CD14-positive monocyte (primary cell): ENCODE data around the gene RNF19B. TPM values are rescaled to one million over a fixed set of nuclear protein-coding genes. Genes with fewer than 3 reads are reported as not detected.
A peak's percentile ranks its signal among the peaks of the same experiment; 100 is the strongest.

Experiments used
- DNase-seq, 3 donors: peaks; one replicate each; pipeline ENCODE4 v3.0.0-alpha.2; 2011 to 2022
- H2AFZ ChIP-seq: 2 replicates; pipeline ENCODE4 v1.6.0; 2012; ENCODE audit warnings: mild to moderate bottlenecking, low read depth, low read length, inconsistent platforms; ENCODE audit not compliant: insufficient read depth, poor library complexity, severe bottlenecking
- H3K27ac ChIP-seq, 2 donors: 1 replicate in 1 of 2; 2 replicates in 1 of 2; pipeline ENCODE4 v1.5.1; 2012 to 2013; ENCODE audit warnings: low read length in 2 of 2, control low read depth in 1 of 2, inconsistent platforms in 1 of 2, low read depth in 1 of 2, mild to moderate bottlenecking in 1 of 2
- H3K27me3 ChIP-seq, 2 donors: one replicate each; pipeline versions ENCODE4 v1.6.0 to v1.6.1; 2011 to 2013; ENCODE audit warnings: low read length in 2 of 2; ENCODE audit not compliant: control insufficient read depth in 2 of 2, insufficient read depth in 2 of 2
- H3K36me3 ChIP-seq, 2 donors: replicated peaks in 1 of 2; 1 replicate in 1 of 2; 2 replicates in 1 of 2; pipeline versions ENCODE4 v1.5.1 to v1.6.1; 2012 to 2013; ENCODE audit warnings: low read length in 2 of 2, control low read depth in 1 of 2, inconsistent platforms in 1 of 2, mild to moderate bottlenecking in 1 of 2; ENCODE audit not compliant: insufficient read depth in 2 of 2, control insufficient read depth in 1 of 2
- H3K4me1 ChIP-seq, 2 donors: 1 replicate in 1 of 2; 2 replicates in 1 of 2; pipeline versions ENCODE4 v1.5.1 to v1.6.1; 2012 to 2013; ENCODE audit warnings: low read length in 2 of 2, control low read depth in 1 of 2, inconsistent platforms in 1 of 2, mild to moderate bottlenecking in 1 of 2, moderate library complexity in 1 of 2; ENCODE audit not compliant: insufficient read depth in 2 of 2, control insufficient read depth in 1 of 2
- H3K4me2 ChIP-seq: replicated peaks from 2 replicates; pipeline ENCODE3; 2012; ENCODE audit warnings: low read length, moderate library complexity, mild to moderate bottlenecking; ENCODE audit not compliant: poor library complexity, severe bottlenecking; ENCODE audit errors: extremely low read depth
- H3K4me3 ChIP-seq, 3 experiments: fragments of 200-600 bp in 1 of 3; sonication (generic) in 1 of 3; replicated peaks in 1 of 3; 1 replicate in 2 of 3; 2 replicates in 1 of 3; pipeline ENCODE4 v1.5.1; 2011 to 2013; ENCODE audit warnings: low read length in 3 of 3, mild to moderate bottlenecking in 3 of 3, control low read depth in 2 of 3, low read depth in 2 of 3, inconsistent platforms in 1 of 3, moderate library complexity in 1 of 3
- H3K79me2 ChIP-seq: 2 replicates; pipeline ENCODE4 v1.6.0; 2012; ENCODE audit warnings: mild to moderate bottlenecking, control low read depth, inconsistent platforms, low read length, moderate library complexity; ENCODE audit not compliant: insufficient read depth
- H3K9ac ChIP-seq: 2 replicates; pipeline ENCODE4 v1.6.0; 2017; ENCODE audit warnings: low read length, mild to moderate bottlenecking; ENCODE audit not compliant: insufficient read depth, poor library complexity, severe bottlenecking
- H3K9me3 ChIP-seq, 2 donors: replicated peaks in 1 of 2; 1 replicate in 1 of 2; 2 replicates in 1 of 2; pipeline versions ENCODE4 v1.5.1 to v1.6.1; 2012 to 2013; ENCODE audit warnings: low read length in 2 of 2, control low read depth in 1 of 2; ENCODE audit not compliant: control insufficient read depth in 1 of 2, insufficient read depth in 1 of 2
- H4K20me1 ChIP-seq: 2 replicates; pipeline ENCODE4 v1.6.0; 2012; ENCODE audit warnings: mild to moderate bottlenecking, low read length, control low read depth, moderate library complexity; ENCODE audit not compliant: insufficient read depth
- H3K27ac Mint-ChIP-seq, 7 donors: one replicate each; pipeline ENCODE4 v1.8.0; 2020; ENCODE audit warnings: mild to moderate bottlenecking in 7 of 7, mixed read lengths in 7 of 7, moderate library complexity in 6 of 7, inconsistent platforms in 2 of 7
- H3K27me3 Mint-ChIP-seq, 3 donors: one replicate each; pipeline ENCODE4 v1.8.0; 2021 to 2022; ENCODE audit warnings: low read depth in 3 of 3, mild to moderate bottlenecking in 3 of 3, mixed read lengths in 3 of 3, moderate library complexity in 3 of 3, inconsistent platforms in 1 of 3
- H3K36me3 Mint-ChIP-seq, 2 donors: one replicate each; pipeline ENCODE4 v1.8.0; 2020; ENCODE audit warnings: mixed read lengths in 2 of 2, inconsistent platforms in 1 of 2, mild to moderate bottlenecking in 1 of 2
- H3K4me1 Mint-ChIP-seq: one replicate; pipeline ENCODE4 v1.8.0; 2020; ENCODE audit warnings: mild to moderate bottlenecking, mixed read lengths
- H3K4me3 Mint-ChIP-seq, 2 donors: one replicate each; pipeline ENCODE4 v1.8.0; 2020; ENCODE audit warnings: mild to moderate bottlenecking in 2 of 2, mixed read lengths in 2 of 2, moderate library complexity in 1 of 2
- H3K9me3 Mint-ChIP-seq, 7 donors: one replicate each; pipeline ENCODE4 v1.8.0; 2020 to 2022; ENCODE audit warnings: mixed read lengths in 7 of 7, mild to moderate bottlenecking in 6 of 7, moderate library complexity in 6 of 7, inconsistent platforms in 2 of 7
- WGBS: methylation state at CpG from one replicate; pipeline ENCODE4 v1.1.5; 2013; ENCODE audit warnings: missing lambda C conversion rate; ENCODE audit not compliant: insufficient coverage; 5-methylcytosine and 5-hydroxymethylcytosine counted together
- intact Hi-C, 2 donors: fragments of 100-400 bp; cut with micrococcal nuclease; formaldehyde crosslinking; loops; one replicate each; pipeline versions ENCODE4 v1.15.0 to v1.15.1; 2023
- polyA plus RNA-seq, 3 donors: library from polyadenylated mRNA; depleted of rRNA in 1 of 3; unstranded in 2 of 3; stranded (reverse) in 1 of 3; fragments of 300-500 nt in 2 of 3; fragments of >200 nt in 1 of 3; fragmentation: Illumina TruSeq in 2 of 3; gene quantifications; 1 replicate in 2 of 3; 2 replicates in 1 of 3; pipeline ENCODE4 v1.2.3, GENCODE V29; 2012 to 2021
- TF ChIP-seq, protein P1 (sequence below): fragments of 200-600 bp; IDR thresholded peaks from one replicate; pipeline ENCODE4 v1.8.0; 2022; ENCODE audit warnings: antibody characterized with exemption, mild to moderate bottlenecking

Gene RNF19B
- polyA plus RNA-seq, 3 donors, result 4.1 to 106 (median 5.8) TPM

DNA sequence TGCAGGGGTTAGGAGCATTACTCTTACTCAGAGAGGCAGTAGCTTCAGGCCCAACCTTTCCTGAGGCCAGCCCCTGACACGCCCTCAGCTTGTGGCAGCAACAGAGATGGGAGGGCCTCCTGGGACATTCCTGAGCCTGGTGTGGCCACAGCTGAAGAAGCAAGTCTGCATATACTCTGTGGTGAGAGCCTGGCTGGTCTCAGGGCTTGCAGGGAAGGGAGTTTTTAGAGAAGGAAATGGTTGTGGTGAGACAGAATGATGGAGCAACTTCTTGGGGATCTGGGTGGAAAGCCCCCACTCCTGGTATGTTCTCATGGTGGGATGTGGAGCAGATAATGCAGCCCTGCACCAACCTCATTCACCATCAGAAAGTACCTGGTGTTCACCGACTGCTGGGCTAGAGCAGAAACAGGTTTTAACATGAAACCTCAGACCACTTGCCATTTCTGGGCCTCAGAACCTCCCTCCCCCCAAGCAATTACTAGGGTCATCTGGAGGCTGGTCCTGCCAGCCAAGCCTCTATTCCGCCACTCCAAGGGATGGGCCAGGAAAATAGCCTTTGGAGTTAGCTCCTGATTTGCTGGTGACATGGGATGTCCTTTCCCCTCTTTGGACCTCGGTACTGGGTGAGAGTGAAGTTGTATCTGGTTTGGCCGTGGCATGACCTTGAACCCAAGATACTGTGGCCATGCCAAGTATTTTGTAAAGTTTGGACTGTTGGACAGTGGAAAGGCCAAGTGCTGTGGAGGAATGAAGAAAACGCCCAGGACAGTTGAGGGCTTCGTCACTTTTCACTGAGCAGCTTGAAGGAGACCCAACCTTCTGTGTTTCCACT, 28.1 kb upstream of the RNF19B start:
- Histone ChIP-seq H3K4me2 (peak overlapping the region; percentile 50), H2AFZ (no peak overlapping the region), H3K9ac (peak overlapping the region; percentile 93), H3K4me3 (peak overlapping the region in 1 of 3 experiments; percentile 48), H4K20me1 (no peaks in the 10 kb centered on the region), H3K27ac (peak overlapping the region; percentile 97 to 100), H3K4me1 (peaks cover 97 to 100% of the 10 kb centered on the region in 2 donors), H3K9me3 (no peaks in the 10 kb centered on the region), H3K36me3 (no peaks in the 10 kb centered on the region), H3K79me2 (peaks cover 3% of the 10 kb centered on the region), H3K27me3 (no peaks in the 10 kb centered on the region)
- peaks cover 95% of the 10 kb centered on the region for H3K4me1 Mint-ChIP-seq
- H3K27me3 Mint-ChIP-seq, result peaks cover 0 to 9% (median 2%) of the 10 kb centered on the region in 3 donors
- intact Hi-C loops, result loop anchor here (2.0 to 5.0 kb wide), 2 partner anchors 30 to 40 kb away; no protein-coding TSS in a partner anchor
- WGBS, result 24% methylated on average over 4 of the region's 7 CpGs
- peaks cover 0 to 2% (median 0%) of the 10 kb centered on the region in 7 donors for H3K9me3 Mint-ChIP-seq
- H3K4me3 Mint-ChIP-seq, result peak overlapping the region; percentile 53 to 77
- peak; percentile 96 to 99 (median 97) for DNase-seq
- TF ChIP-seq, protein P1, sequence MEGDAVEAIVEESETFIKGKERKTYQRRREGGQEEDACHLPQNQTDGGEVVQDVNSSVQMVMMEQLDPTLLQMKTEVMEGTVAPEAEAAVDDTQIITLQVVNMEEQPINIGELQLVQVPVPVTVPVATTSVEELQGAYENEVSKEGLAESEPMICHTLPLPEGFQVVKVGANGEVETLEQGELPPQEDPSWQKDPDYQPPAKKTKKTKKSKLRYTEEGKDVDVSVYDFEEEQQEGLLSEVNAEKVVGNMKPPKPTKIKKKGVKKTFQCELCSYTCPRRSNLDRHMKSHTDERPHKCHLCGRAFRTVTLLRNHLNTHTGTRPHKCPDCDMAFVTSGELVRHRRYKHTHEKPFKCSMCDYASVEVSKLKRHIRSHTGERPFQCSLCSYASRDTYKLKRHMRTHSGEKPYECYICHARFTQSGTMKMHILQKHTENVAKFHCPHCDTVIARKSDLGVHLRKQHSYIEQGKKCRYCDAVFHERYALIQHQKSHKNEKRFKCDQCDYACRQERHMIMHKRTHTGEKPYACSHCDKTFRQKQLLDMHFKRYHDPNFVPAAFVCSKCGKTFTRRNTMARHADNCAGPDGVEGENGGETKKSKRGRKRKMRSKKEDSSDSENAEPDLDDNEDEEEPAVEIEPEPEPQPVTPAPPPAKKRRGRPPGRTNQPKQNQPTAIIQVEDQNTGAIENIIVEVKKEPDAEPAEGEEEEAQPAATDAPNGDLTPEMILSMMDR, result no peak
- peaks cover 8% of the 10 kb centered on the region in 2 donors for H3K36me3 Mint-ChIP-seq
- H3K27ac Mint-ChIP-seq, result peak overlapping the region; percentile 99 to 100 (median 100)

DNA sequence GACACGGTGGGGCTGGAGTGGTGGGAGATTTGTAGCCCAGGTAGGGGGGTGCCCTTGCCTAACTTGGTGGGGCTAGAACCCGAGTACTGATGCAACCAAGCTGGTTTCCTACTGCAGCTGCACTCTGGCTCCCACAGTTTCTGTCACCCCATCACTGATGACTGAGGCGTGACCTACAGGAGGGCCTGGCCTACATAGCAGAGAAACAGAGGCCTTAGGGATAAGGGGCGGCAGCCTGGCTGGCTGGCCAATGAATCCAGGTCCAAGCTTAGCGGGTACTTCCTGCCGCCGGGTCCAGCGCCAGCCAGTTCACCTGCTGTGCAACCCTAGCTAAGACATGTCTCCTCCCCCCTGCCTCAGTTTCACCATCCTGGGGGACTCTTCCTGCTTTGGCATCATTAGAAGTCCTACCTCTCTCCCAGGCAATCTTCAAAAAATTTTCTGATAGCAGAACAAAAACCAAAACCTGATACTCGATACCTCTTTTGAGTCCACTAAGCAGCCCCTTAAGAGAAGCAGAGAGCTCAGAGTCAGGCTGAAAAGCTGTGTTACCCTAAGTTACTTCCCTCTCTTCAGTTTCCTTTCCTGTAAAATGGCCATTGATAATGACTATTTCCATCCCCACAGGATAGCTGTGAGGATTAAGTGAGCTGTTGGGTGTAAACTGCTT, 27.3 kb upstream of the RNF19B start:
- TF ChIP-seq, protein P1, result no peak
- Histone ChIP-seq H3K27me3 (no peaks in the 10 kb centered on the region), H3K4me3 (peak overlapping the region in 1 of 3 experiments; percentile 48), H4K20me1 (no peaks in the 10 kb centered on the region), H3K36me3 (no peaks in the 10 kb centered on the region), H3K79me2 (peaks cover 3% of the 10 kb centered on the region), H3K9me3 (no peaks in the 10 kb centered on the region), H2AFZ (no peak overlapping the region), H3K4me2 (peak overlapping the region; percentile 50), H3K4me1 (peaks cover 96 to 100% of the 10 kb centered on the region in 2 donors), H3K27ac (peak overlapping the region; percentile 97 to 100), H3K9ac (peak overlapping the region; percentile 93)
- Mint-ChIP-seq H3K4me3 (peak overlapping the region; percentile 53 to 77), H3K27me3 (peaks cover 0 to 9% (median 2%) of the 10 kb centered on the region in 3 donors), H3K27ac (peak overlapping the region; percentile 99 to 100 (median 100)), H3K4me1 (peaks cover 94% of the 10 kb centered on the region), H3K9me3 (peaks cover 0 to 2% (median 0%) of the 10 kb centered on the region in 7 donors), H3K36me3 (peaks cover 8% of the 10 kb centered on the region in 2 donors)
- WGBS, result 42% methylated on average over 7 of the region's 9 CpGs
- DNase-seq, result peak in 2 of 3 donors; percentile 45 to 59
- intact Hi-C loops, result loop anchor here (2.0 to 5.0 kb wide), 2 partner anchors 29 to 40 kb away; no protein-coding TSS in a partner anchor
